Parathyroid adenoma (tissue), 2 donors: ENCODE results near the gene MAGI1.

Experiments
- H2AFZ ChIP-seq: fragments of 300-600 bp; sonication (generic); one replicate; pipeline ENCODE4 v1.7.0; 2017; ENCODE audit warnings: antibody characterized with exemption, mild to moderate bottlenecking
- H3K27ac ChIP-seq: fragments of 300-600 bp; sonication (generic); one replicate; pipeline ENCODE4 v1.7.0; 2017
- H3K27me3 ChIP-seq: fragments of 300-600 bp; sonication (generic); one replicate; pipeline ENCODE4 v1.7.0; 2017; ENCODE audit warnings: low read length; ENCODE audit not compliant: control insufficient read depth, insufficient read depth
- H3K36me3 ChIP-seq: fragments of 300-600 bp; sonication (generic); one replicate; pipeline ENCODE4 v1.7.0; 2017; ENCODE audit warnings: low read length; ENCODE audit not compliant: control insufficient read depth, insufficient read depth
- H3K4me1 ChIP-seq: fragments of 300-600 bp; sonication (generic); one replicate; pipeline ENCODE4 v1.7.0; 2017; ENCODE audit warnings: control low read depth
- H3K4me2 ChIP-seq: fragments of 300-600 bp; sonication (generic); one replicate; pipeline ENCODE4 v1.7.0; 2017; ENCODE audit warnings: low read length
- H3K4me3 ChIP-seq: fragments of 300-600 bp; sonication (generic); one replicate; pipeline ENCODE4 v1.7.0; 2017; ENCODE audit warnings: low read depth, low read length
- H3K79me2 ChIP-seq: fragments of 300-600 bp; sonication (generic); one replicate; pipeline ENCODE4 v1.7.0; 2017; ENCODE audit warnings: control low read depth
- H3K9ac ChIP-seq: fragments of 300-600 bp; sonication (generic); one replicate; pipeline ENCODE4 v1.7.0; 2017; ENCODE audit warnings: mild to moderate bottlenecking
- H3K9me3 ChIP-seq: fragments of 300-600 bp; sonication (generic); one replicate; pipeline ENCODE4 v1.7.0; 2017; ENCODE audit warnings: low read length; ENCODE audit not compliant: control insufficient read depth
- TF ChIP-seq, protein P1 (sequence below): fragments of 300-600 bp; sonication (generic); IDR thresholded peaks from one replicate; pipeline ENCODE4 v1.7.0; 2017; ENCODE audit warnings: antibody characterized with exemption, mild to moderate bottlenecking
- donor health status: primary hyperparathyroidism.

MAGI1 gene

DNA sequence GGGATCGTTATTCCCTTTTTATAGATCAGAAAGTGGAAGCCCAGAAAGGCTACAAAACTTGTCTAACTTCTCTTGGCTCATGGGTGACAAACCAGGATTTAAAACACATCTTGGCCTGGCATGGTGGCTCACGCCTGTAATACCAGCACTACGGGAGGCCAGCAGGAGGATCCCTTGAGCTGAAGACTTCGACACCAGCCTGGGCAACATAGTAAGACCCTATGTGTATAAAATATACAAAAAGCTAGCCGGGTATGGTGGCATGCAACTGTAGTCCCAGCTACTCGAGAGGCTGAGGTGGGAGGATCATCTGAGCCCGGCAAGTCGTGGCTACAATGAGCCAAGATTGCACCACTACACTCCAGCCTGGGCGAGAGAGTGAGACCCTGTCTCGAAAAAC lies 479.1 kb downstream of the MAGI1 start:
- Histone ChIP-seq H3K9ac (no peak overlapping the region), H3K4me1 (no peaks in the 10 kb centered on the region), H3K4me2 (no peak overlapping the region), H3K36me3 (no peaks in the 10 kb centered on the region), H3K9me3 (no peaks in the 10 kb centered on the region), H2AFZ (no peak overlapping the region), H3K27ac (no peak overlapping the region), H3K4me3 (no peak overlapping the region), H3K27me3 (no peaks in the 10 kb centered on the region), H3K79me2 (no peaks in the 10 kb centered on the region)
- TF ChIP-seq, protein P1, sequence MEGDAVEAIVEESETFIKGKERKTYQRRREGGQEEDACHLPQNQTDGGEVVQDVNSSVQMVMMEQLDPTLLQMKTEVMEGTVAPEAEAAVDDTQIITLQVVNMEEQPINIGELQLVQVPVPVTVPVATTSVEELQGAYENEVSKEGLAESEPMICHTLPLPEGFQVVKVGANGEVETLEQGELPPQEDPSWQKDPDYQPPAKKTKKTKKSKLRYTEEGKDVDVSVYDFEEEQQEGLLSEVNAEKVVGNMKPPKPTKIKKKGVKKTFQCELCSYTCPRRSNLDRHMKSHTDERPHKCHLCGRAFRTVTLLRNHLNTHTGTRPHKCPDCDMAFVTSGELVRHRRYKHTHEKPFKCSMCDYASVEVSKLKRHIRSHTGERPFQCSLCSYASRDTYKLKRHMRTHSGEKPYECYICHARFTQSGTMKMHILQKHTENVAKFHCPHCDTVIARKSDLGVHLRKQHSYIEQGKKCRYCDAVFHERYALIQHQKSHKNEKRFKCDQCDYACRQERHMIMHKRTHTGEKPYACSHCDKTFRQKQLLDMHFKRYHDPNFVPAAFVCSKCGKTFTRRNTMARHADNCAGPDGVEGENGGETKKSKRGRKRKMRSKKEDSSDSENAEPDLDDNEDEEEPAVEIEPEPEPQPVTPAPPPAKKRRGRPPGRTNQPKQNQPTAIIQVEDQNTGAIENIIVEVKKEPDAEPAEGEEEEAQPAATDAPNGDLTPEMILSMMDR, result no peak

DNA sequence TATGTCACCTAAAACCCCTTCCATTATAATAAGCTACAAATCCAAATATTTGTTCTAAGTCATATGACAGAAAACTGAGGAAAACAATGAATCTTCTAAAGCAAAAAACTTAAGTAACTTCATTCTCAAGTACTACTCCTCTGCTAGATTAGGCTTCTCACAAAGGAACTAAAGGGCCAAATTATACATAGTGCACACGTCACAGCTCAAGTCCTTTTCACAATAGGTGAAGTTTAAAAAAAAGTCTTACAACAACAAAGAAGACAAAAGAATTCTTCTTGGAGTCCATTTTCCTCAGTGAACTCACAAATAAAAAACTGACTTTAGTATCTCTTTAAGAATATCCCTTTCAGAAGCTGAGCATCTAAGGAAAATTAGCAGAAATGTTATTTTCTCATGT lies 479.9 kb downstream of the MAGI1 start:
- H3K9me3 ChIP-seq, result no peaks in the 10 kb centered on the region
- H2AFZ ChIP-seq, result no peak overlapping the region
- no peak overlapping the region for H3K9ac ChIP-seq
- H3K27ac ChIP-seq, result no peak overlapping the region
- H3K4me1 ChIP-seq, result no peaks in the 10 kb centered on the region
- H3K36me3 ChIP-seq, result no peaks in the 10 kb centered on the region
- H3K4me3 ChIP-seq, result no peak overlapping the region
- H3K27me3 ChIP-seq, result no peaks in the 10 kb centered on the region
- TF ChIP-seq, protein P1, result no peak
- H3K79me2 ChIP-seq, result no peaks in the 10 kb centered on the region
- H3K4me2 ChIP-seq, result no peak overlapping the region

DNA sequence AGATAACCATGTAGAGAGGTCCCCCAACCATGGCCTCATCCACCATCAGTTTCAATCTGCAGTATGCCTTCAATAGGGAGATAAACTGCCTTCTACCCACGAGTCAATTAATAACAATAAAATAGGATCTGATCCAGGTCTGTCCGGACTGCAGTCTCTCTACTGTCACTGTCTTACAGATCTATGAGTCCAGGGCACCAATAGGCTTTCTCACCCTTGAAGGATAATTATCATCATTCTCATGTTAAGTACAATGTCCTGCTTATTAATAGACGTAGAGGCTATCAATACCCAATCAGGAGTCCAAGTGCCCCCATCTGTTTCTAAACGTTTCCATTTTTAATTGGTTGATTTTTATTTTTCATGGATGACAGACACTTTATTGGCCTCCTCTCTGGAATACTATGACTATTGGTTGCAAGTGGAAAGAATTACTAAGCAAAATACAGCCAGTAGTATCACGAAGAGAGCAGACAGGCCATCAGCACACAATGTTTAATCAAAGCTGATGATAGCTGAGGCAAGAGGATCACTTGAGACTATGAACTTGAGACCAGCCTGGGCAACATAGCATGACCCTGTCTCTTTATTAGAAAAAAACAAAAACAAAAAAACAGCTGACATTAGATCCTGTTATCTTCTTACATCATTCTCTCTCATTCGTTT lies 480.7 kb downstream of the MAGI1 start:
- no peak overlapping the region for H3K4me2 ChIP-seq
- H2AFZ ChIP-seq, result no peak overlapping the region
- H3K4me1 ChIP-seq, result no peaks in the 10 kb centered on the region
- no peaks in the 10 kb centered on the region for H3K36me3 ChIP-seq
- H3K79me2 ChIP-seq, result no peaks in the 10 kb centered on the region
- TF ChIP-seq, protein P1, result no peak
- H3K9ac ChIP-seq, result no peak overlapping the region
- no peak overlapping the region for H3K27ac ChIP-seq
- H3K9me3 ChIP-seq, result no peaks in the 10 kb centered on the region
- H3K4me3 ChIP-seq, result no peak overlapping the region
- no peaks in the 10 kb centered on the region for H3K27me3 ChIP-seq

DNA sequence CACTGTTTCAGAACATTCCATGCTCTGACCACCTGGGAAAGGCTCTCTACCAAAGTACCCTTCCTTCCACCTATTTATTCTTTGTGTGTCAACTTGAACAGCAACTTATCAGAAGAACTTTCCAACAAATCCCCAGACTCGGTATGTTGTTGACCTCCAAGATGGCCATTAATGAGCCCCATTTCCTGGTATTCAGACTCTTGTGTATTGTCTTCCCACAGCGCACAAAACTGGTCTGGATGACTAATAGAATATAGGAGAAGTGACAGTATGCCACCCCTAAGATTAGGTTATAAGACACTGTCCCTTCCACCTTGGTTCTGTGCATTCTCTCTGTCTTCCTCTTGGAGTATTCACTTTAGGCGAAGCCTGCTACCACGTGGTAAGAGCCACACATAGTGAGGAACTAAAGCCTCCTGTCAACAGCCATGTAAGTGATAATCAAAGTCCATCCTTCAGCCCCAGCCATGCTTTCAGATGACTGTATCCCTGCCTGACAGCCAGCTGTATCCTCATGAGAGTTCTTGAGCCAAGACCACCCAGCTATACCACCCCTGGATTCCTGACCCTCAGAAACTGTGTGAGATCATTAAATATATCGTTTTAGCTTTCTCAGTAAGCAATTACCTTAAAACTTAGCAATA lies 481.7 kb downstream of the MAGI1 start:
- Histone ChIP-seq H3K4me1 (no peaks in the 10 kb centered on the region), H3K9ac (no peak overlapping the region), H3K4me3 (no peak overlapping the region), H3K9me3 (no peaks in the 10 kb centered on the region), H3K4me2 (no peak overlapping the region), H2AFZ (no peak overlapping the region), H3K36me3 (no peaks in the 10 kb centered on the region), H3K79me2 (no peaks in the 10 kb centered on the region), H3K27ac (no peak overlapping the region), H3K27me3 (no peaks in the 10 kb centered on the region)
- TF ChIP-seq, protein P1, result no peak

DNA sequence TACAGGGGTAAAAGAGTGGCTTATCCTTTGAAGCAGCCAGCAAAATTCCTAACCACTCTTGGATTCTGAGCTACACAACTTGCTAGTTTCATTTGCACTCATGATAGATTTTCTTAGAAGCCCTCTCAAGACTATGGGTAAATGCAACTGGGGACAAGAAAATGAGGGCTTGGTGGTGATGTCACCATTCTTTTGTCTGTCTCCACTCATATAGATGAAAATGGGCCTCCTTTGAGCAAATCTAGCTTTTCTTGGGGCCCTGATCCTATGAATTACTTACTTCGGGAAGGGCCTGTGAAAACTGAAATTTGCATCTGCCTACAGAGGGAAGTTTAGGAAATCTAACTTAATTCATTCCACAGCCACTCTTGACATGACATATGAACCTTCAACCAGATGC lies 486.3 kb downstream of the MAGI1 start:
- TF ChIP-seq, protein P1, result no peak

More for the DNA sequence above, 486.3 kb downstream of the MAGI1 start:
- Histone ChIP-seq H2AFZ (no peak overlapping the region), H3K36me3 (no peaks in the 10 kb centered on the region), H3K27ac (no peak overlapping the region), H3K9ac (no peak overlapping the region), H3K27me3 (no peaks in the 10 kb centered on the region), H3K4me1 (no peaks in the 10 kb centered on the region), H3K4me2 (no peak overlapping the region), H3K4me3 (no peak overlapping the region), H3K79me2 (no peaks in the 10 kb centered on the region), H3K9me3 (no peaks in the 10 kb centered on the region)
